Calu3 (cell line): Measurements from ENCODE around the gene PIK3CA. TPM values are rescaled to one million over a fixed set of nuclear protein-coding genes. Genes with fewer than 3 reads are reported as not detected.

Source experiments
- BruUV-seq: library from RNA; stranded (reverse); fragments of 400-500 nt; replicated peaks from 2 replicates; lab custom pipeline; 2021; lab: Mats Ljungman, UMichigan
- CTCF ChIA-PET: fragments of 300-600 bp; sonication (Branson Sonifier 250); formaldehyde crosslinking; loops from one replicate; lab custom pipeline; 2022; ENCODE audit warnings: antibody characterized with exemption; lab: Charles Lee
- DNase-seq: peaks from one replicate; pipeline ENCODE4 v3.0.0; 2022
- H3K27ac Mint-ChIP-seq: one replicate; pipeline ENCODE4 v1.8.0; 2022; ENCODE audit warnings: mixed read lengths; ENCODE audit not compliant: unreplicated experiment
- H3K27me3 Mint-ChIP-seq: one replicate; pipeline ENCODE4 v1.8.0; 2022; ENCODE audit warnings: mixed read lengths; ENCODE audit not compliant: unreplicated experiment
- H3K36me3 Mint-ChIP-seq: one replicate; pipeline ENCODE4 v1.8.0; 2022; ENCODE audit warnings: mild to moderate bottlenecking, moderate library complexity, mixed read lengths; ENCODE audit not compliant: insufficient read depth, unreplicated experiment
- H3K4me1 Mint-ChIP-seq: one replicate; pipeline ENCODE4 v1.8.0; 2022; ENCODE audit warnings: mild to moderate bottlenecking, low read depth, mixed read lengths; ENCODE audit not compliant: unreplicated experiment
- H3K4me3 Mint-ChIP-seq: one replicate; pipeline ENCODE4 v1.8.0; 2022; ENCODE audit warnings: mild to moderate bottlenecking, low read depth, moderate library complexity, mixed read lengths; ENCODE audit not compliant: unreplicated experiment
- H3K9me3 Mint-ChIP-seq: one replicate; pipeline ENCODE4 v1.8.0; 2022; ENCODE audit warnings: low read depth, mixed read lengths; ENCODE audit not compliant: unreplicated experiment
- intact Hi-C: fragments of 100-400 bp; cut with micrococcal nuclease; formaldehyde crosslinking; loops from one replicate; pipeline ENCODE4 v1.10.0; 2022; ENCODE audit not compliant: unreplicated experiment
- total RNA-seq: library from RNA; stranded (reverse); gene quantifications from 2 replicates; pipeline ENCODE4 v1.2.3, GENCODE V29; 2022
- TF ChIP-seq, protein P1 (sequence below): fragments of 200-600 bp; IDR thresholded peaks from one replicate; pipeline ENCODE4 v1.8.0; 2022; ENCODE audit warnings: antibody characterized with exemption; ENCODE audit not compliant: unreplicated experiment

Gene PIK3CA
- total RNA-seq, 1 experiment from 2014 or later, result 28.8 TPM

DNA sequence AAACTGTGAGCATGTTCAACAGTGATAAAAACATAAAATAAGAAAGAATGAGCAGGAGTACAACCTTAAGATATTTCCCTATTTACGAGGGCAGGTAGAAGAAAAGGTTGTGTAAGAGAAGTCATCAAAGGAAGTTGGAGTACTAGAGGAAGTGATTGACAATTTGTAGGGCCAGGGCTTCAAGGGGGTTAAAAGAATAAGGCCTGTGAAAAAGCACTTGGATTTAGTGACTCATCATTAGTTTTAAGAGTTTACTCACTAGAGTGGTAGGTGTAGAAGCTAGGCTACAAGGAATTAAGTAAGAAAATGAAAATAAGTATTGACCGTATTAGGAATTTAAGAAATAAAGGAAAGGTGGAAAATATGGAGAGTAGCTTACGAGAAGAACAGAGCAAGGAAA is 79.2 kb downstream of the PIK3CA start:
- Mint-ChIP-seq H3K4me1 (no peaks in the 10 kb centered on the region), H3K4me3 (no peak overlapping the region), H3K27me3 (no peaks in the 10 kb centered on the region), H3K36me3 (peaks cover 6% of the 10 kb centered on the region), H3K27ac (no peak overlapping the region), H3K9me3 (no peaks in the 10 kb centered on the region)
- TF ChIP-seq, protein P1, sequence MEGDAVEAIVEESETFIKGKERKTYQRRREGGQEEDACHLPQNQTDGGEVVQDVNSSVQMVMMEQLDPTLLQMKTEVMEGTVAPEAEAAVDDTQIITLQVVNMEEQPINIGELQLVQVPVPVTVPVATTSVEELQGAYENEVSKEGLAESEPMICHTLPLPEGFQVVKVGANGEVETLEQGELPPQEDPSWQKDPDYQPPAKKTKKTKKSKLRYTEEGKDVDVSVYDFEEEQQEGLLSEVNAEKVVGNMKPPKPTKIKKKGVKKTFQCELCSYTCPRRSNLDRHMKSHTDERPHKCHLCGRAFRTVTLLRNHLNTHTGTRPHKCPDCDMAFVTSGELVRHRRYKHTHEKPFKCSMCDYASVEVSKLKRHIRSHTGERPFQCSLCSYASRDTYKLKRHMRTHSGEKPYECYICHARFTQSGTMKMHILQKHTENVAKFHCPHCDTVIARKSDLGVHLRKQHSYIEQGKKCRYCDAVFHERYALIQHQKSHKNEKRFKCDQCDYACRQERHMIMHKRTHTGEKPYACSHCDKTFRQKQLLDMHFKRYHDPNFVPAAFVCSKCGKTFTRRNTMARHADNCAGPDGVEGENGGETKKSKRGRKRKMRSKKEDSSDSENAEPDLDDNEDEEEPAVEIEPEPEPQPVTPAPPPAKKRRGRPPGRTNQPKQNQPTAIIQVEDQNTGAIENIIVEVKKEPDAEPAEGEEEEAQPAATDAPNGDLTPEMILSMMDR, result no peak
- CTCF ChIA-PET, result no interaction called here
- no peak for DNase-seq
- intact Hi-C loops, result no loop called here
- BruUV-seq, result no TSS peak

- intact Hi-C loops, result no loop called here
- Mint-ChIP-seq H3K4me3 (no peak overlapping the region), H3K27ac (no peak overlapping the region), H3K36me3 (peaks cover 6% of the 10 kb centered on the region), H3K4me1 (no peaks in the 10 kb centered on the region), H3K9me3 (no peaks in the 10 kb centered on the region), H3K27me3 (no peaks in the 10 kb centered on the region)
- TF ChIP-seq, protein P1, result no peak
- CTCF ChIA-PET, result no interaction called here
- BruUV-seq, result no TSS peak
- no peak for DNase-seq
These were observed 81.0 kb downstream of the PIK3CA start for GRCh38 chr3:179229177-179229576.

DNA sequence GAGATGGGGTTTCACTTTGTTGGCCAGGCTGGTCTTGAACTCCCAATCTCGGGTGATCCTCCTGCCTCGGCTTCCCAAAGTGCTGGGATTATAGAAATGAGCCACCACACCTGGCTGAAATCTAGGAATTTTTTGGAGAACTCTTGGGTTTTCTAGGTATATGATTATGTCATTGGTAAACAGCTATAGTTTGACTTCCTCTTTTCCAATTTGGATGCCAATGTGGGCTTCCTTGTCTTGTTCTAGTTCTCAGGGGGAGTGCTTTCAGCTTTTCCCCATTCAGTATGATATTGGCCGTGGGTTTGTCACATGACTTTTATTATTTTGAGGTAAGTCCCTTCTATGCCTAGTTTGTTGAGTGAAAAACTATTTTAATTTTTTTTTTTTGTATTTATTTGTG is 84.9 kb downstream of the PIK3CA start:
- Mint-ChIP-seq H3K36me3 (peaks cover 24% of the 10 kb centered on the region), H3K9me3 (no peaks in the 10 kb centered on the region), H3K27me3 (no peaks in the 10 kb centered on the region), H3K4me1 (peaks cover 10% of the 10 kb centered on the region), H3K27ac (no peak overlapping the region), H3K4me3 (no peak overlapping the region)
- intact Hi-C loops, result no loop called here
- TF ChIP-seq, protein P1, result no peak
- BruUV-seq, result no TSS peak
- CTCF ChIA-PET, result interaction anchor here (0.6 to 0.7 kb wide), 2 partner anchors 104 to 220 kb away, joined by 3 read pairs; no protein-coding TSS in a partner anchor
- no peak for DNase-seq

DNA sequence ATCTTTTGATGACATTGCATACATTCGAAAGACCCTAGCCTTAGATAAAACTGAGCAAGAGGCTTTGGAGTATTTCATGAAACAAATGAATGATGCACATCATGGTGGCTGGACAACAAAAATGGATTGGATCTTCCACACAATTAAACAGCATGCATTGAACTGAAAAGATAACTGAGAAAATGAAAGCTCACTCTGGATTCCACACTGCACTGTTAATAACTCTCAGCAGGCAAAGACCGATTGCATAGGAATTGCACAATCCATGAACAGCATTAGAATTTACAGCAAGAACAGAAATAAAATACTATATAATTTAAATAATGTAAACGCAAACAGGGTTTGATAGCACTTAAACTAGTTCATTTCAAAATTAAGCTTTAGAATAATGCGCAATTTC is 86.0 kb downstream of the PIK3CA start:
- Mint-ChIP-seq H3K36me3 (peaks cover 24% of the 10 kb centered on the region), H3K4me1 (peaks cover 10% of the 10 kb centered on the region), H3K27ac (no peak overlapping the region), H3K27me3 (no peaks in the 10 kb centered on the region), H3K9me3 (no peaks in the 10 kb centered on the region), H3K4me3 (no peak overlapping the region)
- intact Hi-C loops, result no loop called here
- CTCF ChIA-PET, result no interaction called here
- no TSS peak for BruUV-seq
- TF ChIP-seq, protein P1, result no peak
- DNase-seq, result no peak
